Testis (tissue), 3 donors: ENCODE measurements around the gene NPEPPS. TPM values are rescaled to one million over a fixed set of nuclear protein-coding genes. Genes with fewer than 3 reads are reported as not detected.

ENCODE experiments used
- DNase-seq: peaks from one replicate; pipeline ENCODE4 v3.0.0-alpha.2; 2019
- H3K27ac ChIP-seq, 2 donors: fragments of 200-600 bp; sonication (generic); one replicate each; pipeline ENCODE4 v1.5.1; 2019
- H3K27me3 ChIP-seq: fragments of 200-600 bp; sonication (generic); one replicate; pipeline ENCODE4 v1.5.1; 2019
- H3K36me3 ChIP-seq: fragments of 200-600 bp; sonication (generic); one replicate; pipeline ENCODE4 v1.5.1; 2017; ENCODE audit warnings: low read depth; ENCODE audit errors: missing control alignments
- H3K4me1 ChIP-seq: fragments of 200-600 bp; sonication (generic); one replicate; pipeline ENCODE4 v1.5.1; 2019
- H3K4me3 ChIP-seq, 2 donors: fragments of 200-600 bp; sonication (generic); one replicate each; pipeline ENCODE4 v1.5.1; 2017 to 2019
- H3K9me3 ChIP-seq: fragments of 200-600 bp; sonication (generic); one replicate; pipeline ENCODE4 v1.5.1; 2017
- POLR2A ChIP-seq: fragments of 450-650 bp; IDR thresholded peaks from one replicate; pipeline ENCODE4 v1.6.1; 2017; ENCODE audit warnings: antibody characterized with exemption, mild to moderate bottlenecking, moderate library complexity
- WGBS, 2 donors: methylation state at CpG; one replicate each; pipeline ENCODE4 v1.1.5; 2018; 5-methylcytosine and 5-hydroxymethylcytosine counted together
- intact Hi-C: fragments of 100-400 bp; cut with DNase I; formaldehyde crosslinking; loops from one replicate; pipeline ENCODE4 v1.15.1; 2023; ENCODE audit warnings: low total_unique reads
- polyA plus RNA-seq: library from polyadenylated mRNA; stranded (reverse); fragments of 350-450 nt; fragmentation: Illumina TruSeq; extraction: RNeasy Lipid Tissue Mini Kit (QIAGEN cat#74804); gene quantifications from one replicate; pipeline ENCODE4 v1.2.3, GENCODE V29; 2014; ENCODE audit warnings: low read depth, low replicate concordance; ENCODE audit not compliant: insufficient read depth
- total RNA-seq, 2 donors: library from RNA; depleted of rRNA; stranded (reverse); fragments of >200 nt; gene quantifications; one replicate each; pipeline ENCODE4 v1.2.3, GENCODE V29; 2016
- TF ChIP-seq, protein P1 (sequence below), 3 experiments: fragments of 450-650 bp in 2 of 3; fragments of 200-600 bp in 1 of 3; sonication (generic) in 1 of 3; IDR thresholded peaks; one replicate each; pipeline ENCODE4 v1.5.1; 2016 to 2019; ENCODE audit warnings: antibody characterized with exemption in 3 of 3, mild to moderate bottlenecking in 2 of 3, moderate library complexity in 1 of 3

NPEPPS gene
- total and polyA plus RNA-seq, 3 donors from 2014 or later: 104 to 115 (median 108) TPM

GRCh38 chr17:47604598-47604927 is 73.7 kb downstream of the NPEPPS start:
- intact Hi-C loops: no loop called here
- no peak for DNase-seq
- no peak overlapping the region for H3K27ac ChIP-seq
- H3K9me3 ChIP-seq: no peaks in the 10 kb centered on the region
- 44 to 48% methylated on average over 1 of the region's 1 CpG for WGBS, 2 donors
- TF ChIP-seq POLR2A: no peak
- TF ChIP-seq, protein P1, sequence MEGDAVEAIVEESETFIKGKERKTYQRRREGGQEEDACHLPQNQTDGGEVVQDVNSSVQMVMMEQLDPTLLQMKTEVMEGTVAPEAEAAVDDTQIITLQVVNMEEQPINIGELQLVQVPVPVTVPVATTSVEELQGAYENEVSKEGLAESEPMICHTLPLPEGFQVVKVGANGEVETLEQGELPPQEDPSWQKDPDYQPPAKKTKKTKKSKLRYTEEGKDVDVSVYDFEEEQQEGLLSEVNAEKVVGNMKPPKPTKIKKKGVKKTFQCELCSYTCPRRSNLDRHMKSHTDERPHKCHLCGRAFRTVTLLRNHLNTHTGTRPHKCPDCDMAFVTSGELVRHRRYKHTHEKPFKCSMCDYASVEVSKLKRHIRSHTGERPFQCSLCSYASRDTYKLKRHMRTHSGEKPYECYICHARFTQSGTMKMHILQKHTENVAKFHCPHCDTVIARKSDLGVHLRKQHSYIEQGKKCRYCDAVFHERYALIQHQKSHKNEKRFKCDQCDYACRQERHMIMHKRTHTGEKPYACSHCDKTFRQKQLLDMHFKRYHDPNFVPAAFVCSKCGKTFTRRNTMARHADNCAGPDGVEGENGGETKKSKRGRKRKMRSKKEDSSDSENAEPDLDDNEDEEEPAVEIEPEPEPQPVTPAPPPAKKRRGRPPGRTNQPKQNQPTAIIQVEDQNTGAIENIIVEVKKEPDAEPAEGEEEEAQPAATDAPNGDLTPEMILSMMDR (IDR thresholded peaks at IDR 0.05): no peak
- no peaks in the 10 kb centered on the region for H3K36me3 ChIP-seq
- H3K4me3 ChIP-seq: no peak overlapping the region
- no peaks in the 10 kb centered on the region for H3K27me3 ChIP-seq
- peaks cover 5% of the 10 kb centered on the region for H3K4me1 ChIP-seq

GRCh38 chr17:47605011-47605410 is 74.1 kb downstream of the NPEPPS start:
- Histone ChIP-seq H3K36me3 (no peaks in the 10 kb centered on the region), H3K27me3 (no peaks in the 10 kb centered on the region), H3K4me1 (peaks cover 5% of the 10 kb centered on the region), H3K9me3 (no peaks in the 10 kb centered on the region), H3K4me3 (no peak overlapping the region), H3K27ac (peak overlapping the region in 1 of 2 donors; percentile 39)
- DNase-seq: no peak
- intact Hi-C loops: no loop called here
- TF ChIP-seq, protein P1 (IDR thresholded peaks at IDR 0.05): no peak
- TF ChIP-seq POLR2A: no peak
- 40 to 53% methylated on average over 1 of the region's 1 CpG for WGBS, 2 donors

GRCh38 chr17:47607481-47607880 is 76.6 kb downstream of the NPEPPS start:
- H3K36me3 ChIP-seq: no peaks in the 10 kb centered on the region
- DNase-seq: no peak
- no peak overlapping the region for H3K4me3 ChIP-seq
- H3K27me3 ChIP-seq: no peaks in the 10 kb centered on the region
- H3K27ac ChIP-seq: no peak overlapping the region
- H3K4me1 ChIP-seq: peaks cover 5% of the 10 kb centered on the region
- no peaks in the 10 kb centered on the region for H3K9me3 ChIP-seq
- intact Hi-C loops: no loop called here
- 83 to 91% methylated on average over 3 of the region's 3 CpGs for WGBS, 2 donors
- TF ChIP-seq POLR2A: no peak
- TF ChIP-seq, protein P1 (IDR thresholded peaks at IDR 0.05): no peak

GRCh38 chr17:47611372-47612350 is 80.8 kb downstream of the NPEPPS start:
- TF ChIP-seq, protein P1 (IDR thresholded peaks at IDR 0.05): no peak
- no peak for TF ChIP-seq POLR2A
- WGBS, 2 donors: 86 to 91% methylated on average over 5 of the region's 5 CpGs
- Histone ChIP-seq H3K27me3 (no peaks in the 10 kb centered on the region), H3K36me3 (no peaks in the 10 kb centered on the region), H3K27ac (no peak overlapping the region), H3K9me3 (no peaks in the 10 kb centered on the region), H3K4me1 (no peaks in the 10 kb centered on the region), H3K4me3 (no peak overlapping the region)
- intact Hi-C loops: no loop called here
- no peak for DNase-seq
